ENCODE results near the gene ASTN1.

Gene ASTN1

DNA sequence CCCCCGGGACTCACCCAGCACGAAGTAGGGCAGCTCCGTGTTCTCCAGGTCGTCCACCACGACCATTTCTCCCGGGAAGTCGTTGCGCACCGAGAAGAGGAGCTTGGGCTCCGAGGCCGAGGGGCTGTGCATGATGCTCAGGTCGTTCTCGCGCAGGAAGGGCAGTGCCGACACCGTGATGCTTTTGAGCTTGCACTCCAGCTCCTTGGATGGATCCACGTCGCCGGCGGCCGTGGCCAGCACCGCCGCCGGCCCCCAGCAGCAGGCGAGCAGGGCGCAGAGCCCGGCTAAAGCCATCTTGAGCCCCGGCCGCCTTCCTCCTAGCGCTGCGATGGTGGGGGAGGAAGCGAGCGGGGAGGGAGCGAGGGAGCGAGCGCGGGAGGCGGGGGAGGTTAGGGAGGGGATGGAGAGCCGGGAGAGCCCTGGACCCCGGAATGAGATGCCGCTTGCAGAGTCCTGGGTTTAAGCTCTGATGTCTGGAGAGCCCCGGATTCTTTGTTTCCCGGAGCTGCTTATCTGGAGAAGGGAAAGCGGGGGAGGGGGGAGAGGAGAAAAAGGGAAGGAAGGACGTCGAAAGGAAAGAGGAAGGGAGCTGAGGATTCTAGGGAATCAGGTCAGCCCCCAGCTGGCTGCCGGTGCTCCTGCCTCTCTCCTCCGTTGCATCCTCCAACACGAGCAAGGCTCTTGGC, at the start of gene ASTN1:
TSS of gene ASTN1 (minus strand) at position 333 of the 689 bp plus-strand sequence. CDS start at position 297, 36 bp downstream.
- peak; percentile 32 for DNase-seq

DNA sequence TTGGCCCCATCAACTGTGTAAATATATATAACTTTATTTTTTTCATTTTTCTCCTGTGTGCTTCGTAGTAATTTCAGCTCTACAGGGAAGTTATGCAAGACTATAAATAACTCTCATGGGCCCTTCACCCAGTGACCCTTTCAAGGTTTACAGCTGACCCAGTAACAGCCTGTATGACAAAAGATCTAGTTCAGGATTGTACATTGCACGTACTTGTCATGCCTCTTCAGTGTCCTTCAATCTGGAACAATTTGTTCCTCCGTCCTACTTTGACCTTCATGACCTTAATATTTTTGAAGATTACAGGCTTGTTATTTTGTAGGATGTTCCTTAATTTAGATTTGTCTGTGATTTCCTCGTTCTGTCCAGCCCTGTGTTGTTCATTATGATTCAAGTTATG, 46.7 kb upstream of the ASTN1 start:
- no peak for DNase-seq

DNA sequence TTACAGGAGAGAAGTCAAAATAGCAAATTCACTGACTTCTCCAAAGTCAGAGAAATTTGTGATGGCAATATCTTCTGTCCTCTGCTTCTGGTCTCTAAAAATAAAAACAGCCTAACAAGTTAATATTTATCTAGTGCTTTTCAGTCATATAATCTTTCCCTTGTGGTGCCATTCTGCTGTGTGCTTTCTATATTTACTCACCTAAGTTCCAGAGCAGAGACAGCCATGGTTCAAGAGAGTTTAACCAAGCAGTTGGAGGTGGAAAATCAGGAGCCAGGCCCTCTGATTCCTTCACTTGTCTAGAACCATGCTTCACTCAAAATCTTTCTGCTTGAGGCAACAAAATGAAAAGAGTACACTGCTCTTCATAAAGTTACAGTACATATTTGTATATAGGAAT, 45.6 kb upstream of the ASTN1 start:
- DNase-seq: no peak

DNA sequence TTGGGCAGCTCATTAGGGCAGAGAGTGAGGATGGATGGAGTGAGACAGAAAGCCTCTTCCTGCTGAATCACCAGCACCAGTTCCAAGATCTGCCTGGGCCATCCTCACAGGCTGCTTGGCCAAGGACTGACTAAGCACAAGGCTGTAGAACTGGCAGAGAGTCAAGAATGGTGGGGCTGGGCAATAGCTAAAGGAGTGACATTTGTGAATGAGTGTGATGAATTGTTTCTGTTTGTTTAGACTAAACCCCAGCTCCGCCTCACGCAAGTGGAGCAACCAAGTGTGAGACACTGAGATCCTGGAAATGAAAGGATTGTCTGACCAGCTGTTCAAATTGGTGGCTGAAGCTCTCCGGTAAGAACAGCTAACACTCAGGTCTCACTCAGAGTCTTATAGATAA, 44.8 kb upstream of the ASTN1 start:
- DNase-seq: peak; percentile 74

DNA sequence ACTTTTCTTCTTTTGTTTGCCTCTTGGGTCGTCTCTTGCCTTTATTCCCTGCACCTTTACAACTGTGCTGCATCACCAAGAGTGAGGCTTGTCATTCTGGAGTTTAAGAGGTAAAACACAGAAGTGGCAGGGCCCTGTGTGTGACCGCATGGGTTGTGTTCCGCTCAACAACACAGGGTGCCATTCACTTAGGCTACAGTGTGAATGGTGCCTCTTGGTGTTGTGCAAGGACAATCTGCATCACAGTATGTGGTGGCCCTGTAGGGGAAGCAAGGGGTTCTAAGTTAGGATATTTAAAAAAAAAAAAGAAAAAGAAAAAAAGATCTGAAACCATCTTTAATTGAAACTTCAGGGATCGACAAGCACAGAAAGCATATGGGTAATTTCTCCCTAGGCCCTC, 44.4 kb upstream of the ASTN1 start:
- DNase-seq: no peak

DNA sequence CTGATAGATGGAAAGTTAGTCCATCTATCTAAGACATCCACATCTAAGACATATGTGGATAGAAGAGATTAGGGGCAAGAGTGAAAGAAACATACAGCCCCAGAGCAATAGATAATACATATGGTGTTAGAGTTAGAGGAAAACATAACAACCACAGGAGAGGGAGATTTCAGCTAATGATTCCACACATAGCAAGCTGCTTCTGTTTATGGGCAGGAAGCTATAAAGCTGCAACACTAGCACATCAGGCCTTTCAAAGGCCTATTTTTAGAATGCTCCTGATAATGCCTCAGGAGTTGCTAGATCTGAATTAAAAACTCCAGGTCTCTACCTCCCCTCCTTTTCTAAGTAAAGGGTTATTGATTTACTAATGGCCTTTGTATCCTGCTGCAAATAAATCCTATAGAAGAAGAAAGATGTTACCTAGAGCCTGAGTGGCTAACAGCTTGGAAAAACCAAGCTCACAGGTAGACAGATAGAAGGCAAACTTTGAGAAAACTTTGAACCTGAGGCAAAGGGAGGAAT, 42.4 kb upstream of the ASTN1 start:
- no peak for DNase-seq

DNA sequence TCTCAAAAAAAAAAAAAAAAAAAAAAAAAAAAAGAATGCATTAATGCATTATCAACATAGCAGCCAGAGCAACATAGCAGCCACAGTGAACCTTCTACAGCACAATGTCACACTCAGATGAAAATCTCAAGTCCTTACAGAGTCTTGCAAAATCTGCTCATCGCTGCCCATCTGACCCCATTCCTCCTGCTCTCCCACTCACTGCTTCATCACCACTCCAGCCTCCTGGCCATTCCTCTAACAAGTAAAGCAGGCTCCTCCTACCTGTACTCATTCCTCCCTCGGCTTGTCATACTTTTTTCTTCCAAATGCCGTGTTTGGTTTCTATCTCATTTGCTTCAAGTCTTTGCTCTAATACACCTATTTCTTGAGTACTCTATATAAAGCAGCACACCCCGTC, 35.8 kb upstream of the ASTN1 start:
- DNase-seq: no peak

DNA sequence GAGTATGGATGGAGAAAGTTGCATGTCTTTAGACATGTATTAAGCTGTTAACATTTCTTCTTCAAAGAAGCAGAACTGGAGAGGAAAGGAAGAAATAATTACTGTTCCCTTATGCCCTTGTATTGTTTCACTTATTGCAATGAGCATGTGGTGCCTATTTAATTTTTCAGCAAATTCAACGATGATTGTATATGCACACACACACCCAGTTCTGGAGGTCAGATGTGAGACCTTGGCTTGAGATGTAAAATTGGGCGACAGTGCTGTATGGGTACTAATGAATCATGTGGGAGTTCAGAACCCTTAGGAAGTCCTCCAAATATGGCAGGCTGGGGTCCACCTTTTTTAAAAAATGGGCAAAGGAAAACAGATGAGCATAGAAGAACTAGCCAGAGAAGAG, 33.7 kb upstream of the ASTN1 start:
- no peak for DNase-seq

DNA sequence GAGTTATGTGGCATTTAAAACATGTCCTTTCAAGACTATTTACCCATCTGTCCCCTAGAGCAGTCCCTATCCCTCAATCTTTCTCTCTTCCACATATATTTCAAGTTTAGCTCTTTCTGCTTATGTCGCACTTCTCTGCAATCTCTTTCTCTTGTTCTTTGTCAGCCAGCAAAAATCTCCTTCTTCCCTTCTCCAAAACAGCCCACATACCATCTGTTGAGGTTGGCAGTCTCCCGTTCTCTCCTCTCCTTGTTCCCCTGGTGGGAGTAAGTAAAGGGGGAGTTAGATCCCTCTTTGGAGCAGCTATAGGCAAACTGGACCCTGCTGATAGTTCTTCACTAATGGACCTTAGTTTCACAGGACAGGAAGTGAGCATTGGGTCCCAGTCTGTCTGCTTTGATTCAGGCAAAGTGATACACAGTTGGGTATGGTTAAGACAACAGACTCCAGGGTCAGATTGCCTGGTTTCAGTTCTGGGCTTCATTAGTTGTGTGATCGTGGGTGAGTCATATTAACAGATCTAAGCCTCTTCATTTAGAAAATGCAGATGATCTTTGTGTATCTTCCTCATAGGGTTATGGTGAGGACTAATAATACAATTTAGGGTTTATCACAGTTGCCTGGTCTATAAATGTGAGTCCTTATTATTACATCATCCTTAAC, 25.9 kb upstream of the ASTN1 start:
- DNase-seq: no peak

DNA sequence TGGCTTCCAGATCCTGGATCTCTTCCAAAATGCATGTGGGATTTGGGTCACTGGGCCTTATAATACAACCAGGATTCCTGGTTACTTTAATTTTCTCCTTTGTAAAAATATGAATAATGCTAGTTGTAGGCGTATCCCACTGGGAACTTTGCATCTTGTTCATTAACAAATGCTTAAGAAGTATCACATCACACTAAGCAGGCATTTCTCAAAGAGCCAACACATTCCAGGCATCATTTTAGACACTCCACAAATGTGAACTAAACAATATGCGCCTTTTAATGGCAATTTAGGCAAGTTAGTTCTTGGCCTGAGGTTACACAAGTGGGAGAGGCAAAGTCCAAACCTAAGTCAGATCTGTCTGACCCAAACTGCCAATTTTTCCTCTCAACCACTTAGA, 22.1 kb upstream of the ASTN1 start:
- DNase-seq: no peak

DNA sequence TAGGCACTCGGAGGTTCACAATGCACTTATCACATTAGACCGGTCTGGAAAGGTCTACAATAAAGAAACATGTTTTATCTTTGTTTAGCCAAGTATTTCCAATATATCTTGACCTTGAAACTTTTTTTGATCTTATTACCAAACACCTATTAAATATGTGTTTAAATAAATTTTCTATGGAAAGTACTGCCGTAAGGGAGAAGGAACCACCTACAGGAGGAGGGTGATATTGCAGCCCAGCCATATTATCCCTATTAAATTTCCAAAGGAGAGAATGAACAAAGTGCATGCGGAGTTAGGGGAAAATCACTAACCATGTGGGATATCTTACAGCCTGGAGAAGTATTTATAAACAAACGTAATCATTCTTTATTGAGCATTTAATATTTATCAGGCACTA, 20.7 kb upstream of the ASTN1 start:
- DNase-seq: no peak

DNA sequence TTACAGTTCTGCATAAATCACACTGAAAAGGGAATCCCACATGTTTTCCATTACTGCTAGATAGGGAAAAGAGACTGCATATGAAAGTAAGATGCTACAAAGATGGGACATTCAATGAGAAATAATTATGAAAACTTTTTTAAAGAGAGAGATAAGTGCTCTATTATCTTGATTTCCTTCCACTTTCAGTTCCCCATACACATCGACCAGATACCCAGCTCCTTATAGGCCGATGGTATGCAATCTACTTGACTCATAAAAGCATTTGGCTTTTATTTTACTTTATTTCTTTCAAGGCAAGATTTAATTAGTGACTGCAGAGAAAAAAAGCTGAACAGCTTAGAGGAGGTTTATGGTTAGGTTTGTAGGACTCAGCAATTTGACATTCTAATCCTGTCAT, 19.3 kb upstream of the ASTN1 start:
- DNase-seq: no peak

DNA sequence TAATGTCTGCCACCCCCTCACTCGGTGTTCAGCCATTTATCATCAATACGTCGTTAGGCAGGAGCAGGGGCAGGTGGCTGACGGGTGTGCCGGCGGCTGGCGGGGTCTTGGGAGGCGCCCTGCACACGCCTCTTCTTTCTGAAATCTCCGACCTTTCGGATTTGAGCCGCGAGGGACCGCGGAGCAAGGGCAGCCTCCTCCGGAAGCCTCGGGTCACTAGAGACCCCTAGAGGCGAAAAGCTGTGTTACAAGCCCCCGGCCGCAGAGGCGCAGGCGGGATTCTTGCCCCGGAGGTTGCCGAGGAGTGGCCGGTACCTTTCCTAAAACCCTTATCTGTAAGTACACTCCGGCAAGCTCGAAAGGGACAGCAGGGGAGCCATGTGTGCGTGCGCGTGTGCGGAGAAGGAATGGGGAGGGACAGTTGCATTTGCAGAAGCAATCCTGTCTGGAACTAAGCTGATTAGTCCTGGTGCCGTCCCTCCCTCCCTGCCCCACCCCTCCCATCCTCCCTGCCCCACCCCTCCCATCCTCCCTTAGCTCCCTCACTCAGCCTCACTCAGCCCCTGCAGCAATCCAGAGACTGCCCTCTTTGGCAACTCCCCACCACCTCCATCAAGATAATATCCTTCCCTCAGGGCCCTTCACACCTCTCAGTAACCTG, 17.2 kb upstream of the ASTN1 start:
- peak; percentile 56 for DNase-seq

DNA sequence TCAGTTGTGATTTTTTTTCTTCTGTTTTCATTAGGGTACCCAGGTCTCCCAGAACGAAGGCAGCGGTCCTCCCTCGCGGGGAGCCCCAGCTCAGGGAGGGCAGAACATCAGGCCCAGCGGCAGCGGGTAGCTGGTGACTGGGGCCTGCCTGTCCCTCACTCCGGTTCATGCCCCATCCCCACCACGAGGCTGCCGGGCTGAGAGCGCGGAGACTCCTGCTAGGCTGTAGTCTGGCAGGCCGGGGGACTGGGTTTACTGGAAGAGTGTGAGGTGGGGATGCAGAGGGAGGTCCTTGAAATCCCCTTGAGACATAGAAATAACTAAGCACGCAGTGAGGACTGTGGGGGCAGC, 16.7 kb upstream of the ASTN1 start:
- no peak for DNase-seq

DNA sequence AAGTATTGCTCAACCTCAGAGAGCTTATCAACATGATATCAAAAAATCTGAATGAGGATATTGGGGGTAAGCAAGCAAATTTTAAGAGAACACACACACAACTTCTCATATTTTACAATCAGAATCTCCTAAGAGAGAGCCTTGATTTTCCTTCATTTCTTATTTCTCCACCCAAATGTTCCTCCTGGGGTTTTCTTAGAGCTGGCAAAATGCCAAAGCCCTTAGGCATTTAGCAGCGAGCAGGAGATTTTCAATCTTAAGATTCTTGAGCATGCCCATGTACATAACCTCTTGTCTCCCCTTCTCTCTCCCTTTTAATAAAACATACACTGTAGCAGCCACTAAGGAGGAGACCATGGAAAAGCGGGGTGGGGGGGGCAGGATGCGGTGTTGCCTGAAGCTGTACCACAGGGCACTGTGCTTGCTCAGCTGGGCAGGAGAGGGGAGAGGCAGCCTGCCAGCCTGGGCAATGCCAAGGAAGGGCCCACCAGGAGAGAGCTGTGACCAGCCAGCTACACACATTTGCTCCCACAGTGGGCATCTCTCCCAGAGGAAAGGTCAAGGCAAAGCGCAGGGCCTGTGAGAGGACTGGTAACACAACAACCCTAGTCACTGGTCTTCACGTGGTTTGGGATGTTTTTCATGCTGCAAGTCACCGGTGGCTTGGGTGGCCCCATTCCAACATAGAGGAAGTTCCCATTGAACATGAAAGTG, 10.6 kb upstream of the ASTN1 start:
- DNase-seq: no peak

DNA sequence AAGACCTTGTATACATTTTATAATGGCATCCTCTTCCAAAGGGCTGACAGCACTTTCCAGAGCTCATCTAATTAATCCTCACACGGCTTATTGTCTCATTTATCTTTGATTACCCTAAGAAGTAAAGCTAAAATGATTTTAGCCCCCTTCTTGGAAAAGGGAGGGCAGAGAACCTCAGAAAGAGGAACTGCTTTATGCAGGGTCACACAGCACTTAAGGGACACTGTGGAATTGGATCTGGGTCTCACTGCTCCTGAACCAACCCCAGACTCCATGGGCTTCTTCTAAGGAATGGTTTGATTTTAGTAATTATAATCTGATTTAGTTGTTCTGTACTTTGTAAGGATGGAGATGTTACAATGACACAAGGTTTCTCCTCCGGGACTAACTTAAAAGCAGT, 9.5 kb upstream of the ASTN1 start:
- no peak for DNase-seq

DNA sequence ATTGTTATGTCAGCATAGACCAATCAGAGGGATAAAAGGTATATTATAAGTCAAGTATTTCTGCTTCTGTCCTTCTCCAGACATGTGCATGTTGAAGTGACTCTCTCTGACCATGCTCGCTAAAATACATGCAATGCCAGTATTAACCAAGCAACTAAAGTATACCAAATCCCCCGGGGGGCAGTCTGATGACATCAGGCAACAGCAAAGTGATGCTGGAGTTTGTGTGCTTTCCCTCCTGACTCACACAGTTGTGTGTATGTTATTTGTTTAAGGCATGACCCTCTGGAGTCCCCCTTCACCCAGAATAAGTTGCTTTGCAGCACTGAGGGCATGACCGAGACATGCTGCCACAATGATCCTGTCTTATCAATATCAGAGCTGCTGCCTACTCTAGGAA, 8.4 kb upstream of the ASTN1 start:
- peak; percentile 21 for DNase-seq

DNA sequence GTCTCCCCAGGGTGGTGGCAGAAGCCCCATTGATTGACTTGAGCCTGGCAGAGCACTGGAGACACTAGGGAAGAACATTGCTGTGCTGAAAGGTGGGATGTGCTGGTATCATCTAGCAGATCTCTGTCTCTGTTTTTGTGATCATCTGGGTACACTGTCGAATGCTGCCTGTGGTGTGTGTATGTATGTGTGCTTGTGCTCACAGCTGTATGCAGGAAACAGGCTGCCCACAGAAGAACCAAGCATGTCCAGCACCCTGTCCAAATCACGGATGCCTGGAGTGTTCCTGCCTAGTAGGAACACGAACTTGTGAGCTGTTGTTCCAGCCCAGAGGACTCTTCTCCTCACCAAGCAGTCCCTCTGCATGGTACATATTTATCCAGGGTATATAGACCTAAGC, 7.8 kb upstream of the ASTN1 start:
- DNase-seq: no peak

DNA sequence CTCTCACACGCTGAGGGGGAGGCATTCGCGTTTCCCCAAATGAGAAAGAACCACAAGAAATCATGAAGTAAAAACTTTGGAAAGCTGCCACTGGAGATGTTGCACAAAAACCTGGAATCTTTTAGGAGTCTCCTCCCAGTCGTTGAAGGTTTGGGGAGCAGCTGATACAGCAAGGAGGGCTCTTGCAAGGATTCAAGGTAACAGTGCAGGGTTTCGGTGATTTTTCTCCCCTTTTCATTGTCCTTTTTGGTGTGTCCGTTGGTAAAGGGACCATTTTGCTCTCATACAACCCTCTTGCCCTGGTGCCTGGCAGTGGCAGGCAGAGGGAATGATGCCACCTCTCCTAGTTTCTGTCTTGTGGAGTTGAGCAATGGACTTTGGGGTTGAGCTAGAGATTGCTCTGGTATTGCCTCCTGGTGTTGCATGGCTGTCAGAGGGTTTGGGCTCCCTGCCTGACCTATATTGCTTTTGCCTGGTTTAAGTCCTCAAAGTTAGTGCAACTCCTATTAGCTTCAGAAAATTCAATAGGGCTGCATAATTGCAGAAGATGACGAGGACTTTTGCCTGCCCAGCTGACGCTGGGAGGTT, 7.1 kb upstream of the ASTN1 start:
- DNase-seq: no peak

DNA sequence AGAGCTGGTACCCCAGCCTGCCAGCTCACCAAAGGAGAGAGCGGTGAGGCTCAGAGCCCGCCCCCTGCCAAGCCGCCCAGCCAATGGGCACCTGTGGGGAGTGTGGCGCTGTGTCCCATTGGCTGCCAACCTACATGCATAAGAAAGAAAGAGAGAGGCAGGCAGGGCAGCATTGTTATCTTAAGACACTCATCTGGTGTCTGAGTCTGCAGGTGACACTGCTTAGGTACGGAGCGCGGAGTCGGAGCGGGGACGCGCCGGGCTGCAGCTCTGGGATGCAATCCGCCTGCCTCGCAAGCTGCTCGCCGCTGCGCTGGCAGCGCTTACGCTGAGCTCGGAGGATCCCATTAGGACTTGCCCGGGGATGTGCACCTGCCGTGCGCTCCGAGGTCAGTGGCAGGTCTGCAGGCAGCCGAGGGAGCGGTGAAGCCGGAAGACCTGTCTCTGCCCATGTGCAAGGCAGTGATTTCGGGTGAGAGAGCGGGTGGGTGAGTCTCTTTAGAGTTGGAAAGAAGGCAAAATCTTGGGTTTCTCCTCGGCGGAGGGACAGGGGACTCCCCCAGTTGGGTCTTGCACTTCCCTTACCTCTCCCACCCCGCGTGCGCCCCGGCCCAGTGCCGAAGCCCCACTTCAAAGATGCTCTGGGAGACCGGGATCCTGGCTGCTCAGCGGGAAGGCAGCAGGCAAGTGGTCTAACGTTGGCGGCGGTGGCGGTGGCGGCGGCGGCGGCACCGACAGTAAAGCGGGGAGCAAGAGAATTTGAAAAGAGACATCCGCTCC, 6.4 kb upstream of the ASTN1 start, which contains the start of gene BRINP2:
TSS of gene BRINP2 (plus strand) at position 203 of the 780 bp plus-strand sequence. CDS start 58,919 bp downstream, outside the sequence.
- DNase-seq: peak; percentile 59

DNA sequence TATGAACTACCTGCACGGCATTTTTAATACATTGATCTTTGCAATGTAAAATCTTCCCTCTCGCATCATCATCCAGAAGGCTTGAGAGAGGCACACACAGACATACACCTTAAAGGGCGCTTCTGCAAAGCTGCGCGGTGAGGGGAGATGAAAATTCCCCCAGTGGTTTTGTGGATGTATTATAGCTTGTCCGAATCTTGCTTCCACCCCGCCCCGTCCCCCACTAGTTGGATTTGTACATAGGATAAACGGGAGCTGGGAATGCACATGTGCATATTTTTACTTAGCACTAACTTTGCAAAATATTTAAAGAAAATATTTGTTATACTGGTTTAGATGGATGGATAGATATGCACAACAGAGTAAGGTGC, 542 bp upstream of the ASTN1 start:
- DNase-seq: no peak

DNA sequence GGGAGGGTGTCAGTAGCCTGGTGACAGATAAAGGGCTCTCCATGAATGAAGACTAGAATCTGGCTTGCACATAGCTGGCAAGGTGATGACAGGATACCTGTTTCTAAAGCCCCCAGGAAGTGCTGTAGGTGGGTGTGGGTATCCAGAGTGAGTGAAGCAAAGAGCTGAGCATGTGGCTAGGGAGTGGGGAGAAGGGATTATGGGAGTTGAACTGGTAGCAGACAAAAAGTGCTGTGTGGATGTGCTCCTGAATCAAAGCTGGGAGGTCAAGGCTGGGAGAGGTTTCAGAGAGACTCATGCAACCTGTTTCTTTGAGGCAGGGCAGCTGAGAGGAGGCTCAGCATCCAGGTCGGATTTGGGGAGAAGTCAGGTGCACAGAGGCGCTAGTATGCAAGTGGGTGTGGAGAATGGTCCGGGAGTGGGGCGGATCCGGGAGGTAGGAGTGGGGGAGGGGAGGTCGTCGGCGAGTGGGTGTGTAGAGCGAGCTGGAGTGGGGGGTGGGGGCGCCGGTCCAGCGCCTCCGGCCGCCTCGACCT, 600 bp downstream of the ASTN1 start:
- no peak for DNase-seq

All from T1000 (cell line).